Measurements from ENCODE around the gene SOX1. TPM values are rescaled to one million over a fixed set of nuclear protein-coding genes. Genes with fewer than 3 reads are reported as not detected.

SOX1 gene
- total and polyA plus RNA-seq, 11 donors, result not detected

DNA sequence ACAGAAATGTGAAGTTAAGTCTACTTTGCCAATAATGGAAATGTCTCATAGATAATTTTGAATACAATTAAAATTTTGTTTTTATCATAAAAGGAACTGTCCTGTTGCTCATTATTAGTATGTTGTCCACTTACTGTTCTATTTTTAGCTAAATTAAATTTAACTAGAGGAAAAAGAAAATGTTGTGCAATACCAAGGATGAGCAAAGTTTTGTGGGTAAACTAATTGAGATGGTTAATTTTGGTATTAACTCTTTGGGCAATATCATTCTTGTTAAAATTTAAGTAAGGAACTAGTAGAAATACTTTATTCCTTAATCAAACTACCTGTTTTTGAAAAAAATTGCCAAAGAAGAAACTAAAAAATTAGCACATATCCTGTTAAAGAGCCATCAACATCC is 43.5 kb downstream of the SOX1 start:
- DNase-seq (no peak), ATAC-seq (no peak)
- Histone ChIP-seq H3K27me3 (peaks cover 18 to 90% (median 55%) of the 10 kb centered on the region in 9 donors), H3K4me3 (no peak overlapping the region), H3K4me1 (peaks cover 0 to 13% (median 0%) of the 10 kb centered on the region in 12 donors), H3K36me3 (no peaks in the 10 kb centered on the region), H3K27ac (no peak overlapping the region), H3K9me3 (no peaks in the 10 kb centered on the region)
- TF ChIP-seq POLR2A (IDR thresholded peaks at IDR 0.05), result no peak
- TF ChIP-seq, protein P1, sequence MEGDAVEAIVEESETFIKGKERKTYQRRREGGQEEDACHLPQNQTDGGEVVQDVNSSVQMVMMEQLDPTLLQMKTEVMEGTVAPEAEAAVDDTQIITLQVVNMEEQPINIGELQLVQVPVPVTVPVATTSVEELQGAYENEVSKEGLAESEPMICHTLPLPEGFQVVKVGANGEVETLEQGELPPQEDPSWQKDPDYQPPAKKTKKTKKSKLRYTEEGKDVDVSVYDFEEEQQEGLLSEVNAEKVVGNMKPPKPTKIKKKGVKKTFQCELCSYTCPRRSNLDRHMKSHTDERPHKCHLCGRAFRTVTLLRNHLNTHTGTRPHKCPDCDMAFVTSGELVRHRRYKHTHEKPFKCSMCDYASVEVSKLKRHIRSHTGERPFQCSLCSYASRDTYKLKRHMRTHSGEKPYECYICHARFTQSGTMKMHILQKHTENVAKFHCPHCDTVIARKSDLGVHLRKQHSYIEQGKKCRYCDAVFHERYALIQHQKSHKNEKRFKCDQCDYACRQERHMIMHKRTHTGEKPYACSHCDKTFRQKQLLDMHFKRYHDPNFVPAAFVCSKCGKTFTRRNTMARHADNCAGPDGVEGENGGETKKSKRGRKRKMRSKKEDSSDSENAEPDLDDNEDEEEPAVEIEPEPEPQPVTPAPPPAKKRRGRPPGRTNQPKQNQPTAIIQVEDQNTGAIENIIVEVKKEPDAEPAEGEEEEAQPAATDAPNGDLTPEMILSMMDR (IDR thresholded peaks at IDR 0.05), result no peak
- intact Hi-C loops (cut with DNase I), result no loop called here

DNA sequence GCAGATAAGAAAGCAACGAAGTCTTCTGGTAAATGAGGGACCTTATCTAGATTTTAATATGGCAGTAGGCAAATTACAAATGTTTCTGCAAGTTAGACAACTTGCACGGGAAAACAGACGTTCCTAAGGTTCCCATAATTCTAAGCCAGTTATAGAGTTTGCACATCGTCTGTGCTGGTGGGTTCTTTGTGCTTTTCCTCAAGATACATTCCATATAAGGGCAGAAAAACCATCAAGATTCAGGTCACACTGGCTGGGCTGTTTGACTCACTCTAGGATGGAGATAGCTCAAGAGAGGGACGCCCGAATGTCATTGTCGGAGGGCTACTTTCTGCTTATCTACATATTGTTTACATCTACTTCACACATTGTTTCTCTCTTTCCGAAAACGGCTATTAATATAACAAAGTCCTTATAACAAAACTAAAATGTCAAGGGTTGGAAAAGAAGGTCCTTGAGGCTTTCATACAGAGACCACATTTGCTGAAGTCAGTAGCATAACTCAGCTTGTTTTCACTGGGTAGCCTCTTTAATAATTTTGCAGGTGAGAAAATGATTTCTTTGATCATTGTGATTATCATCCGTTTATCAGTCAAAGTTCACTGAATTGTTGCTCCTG is 44.4 kb downstream of the SOX1 start:
- Histone ChIP-seq H3K36me3 (no peaks in the 10 kb centered on the region), H3K4me3 (no peak overlapping the region), H3K4me1 (peaks cover 0 to 5% (median 0%) of the 10 kb centered on the region in 12 donors), H3K9me3 (no peaks in the 10 kb centered on the region), H3K27me3 (peaks cover 15 to 82% (median 49%) of the 10 kb centered on the region in 9 donors), H3K27ac (no peak overlapping the region)
- intact Hi-C loops (cut with DNase I), result no loop called here
- DNase-seq, result no peak
- no peak for ATAC-seq
- TF ChIP-seq POLR2A (IDR thresholded peaks at IDR 0.05), result no peak
- TF ChIP-seq, protein P1 (IDR thresholded peaks at IDR 0.05), result no peak
- WGBS, 4 donors, result 51 to 60% (median 55%) methylated on average over 10 of the region's 10 CpGs

DNA sequence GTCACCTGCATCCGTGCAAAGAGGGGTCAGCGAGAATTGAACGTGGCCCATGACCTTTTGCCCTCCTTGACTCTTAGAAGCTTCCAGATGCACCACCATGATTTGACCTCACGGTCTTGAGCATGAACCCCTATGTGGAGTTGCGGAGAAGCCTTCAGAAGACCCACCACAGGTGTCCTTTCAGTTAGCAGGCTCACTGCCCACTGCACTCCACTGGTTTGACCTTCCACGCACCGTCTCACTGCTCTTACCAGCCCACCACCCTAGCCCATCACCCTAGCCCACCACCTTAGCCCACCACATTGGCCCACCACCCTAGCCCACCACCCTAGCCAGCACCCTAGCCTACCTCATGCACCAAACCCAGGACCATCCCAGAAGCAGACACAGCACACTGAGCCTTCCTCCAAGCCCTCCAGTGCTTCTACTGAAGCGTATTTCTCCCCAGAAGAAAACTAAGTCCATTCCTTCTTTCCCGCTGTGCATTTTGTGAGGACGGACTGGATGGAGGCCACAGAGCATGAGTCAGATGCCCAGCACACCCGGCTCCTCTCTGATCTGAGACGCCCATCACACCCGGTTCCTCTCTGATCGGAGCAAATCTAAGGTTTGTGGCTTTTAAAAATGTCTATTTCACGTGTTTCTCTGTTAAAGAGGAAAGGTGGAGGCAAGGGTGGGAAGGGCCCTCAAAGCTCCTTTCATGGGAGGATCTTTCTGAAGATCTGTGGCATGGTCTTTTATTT is 45.8 kb downstream of the SOX1 start:
- TF ChIP-seq, protein P1 (IDR thresholded peaks at IDR 0.05), result no peak
- no peak for TF ChIP-seq POLR2A (IDR thresholded peaks at IDR 0.05)
- intact Hi-C loops (cut with DNase I), result no loop called here
- Histone ChIP-seq H3K27ac (no peak overlapping the region), H3K9me3 (no peaks in the 10 kb centered on the region), H3K36me3 (no peaks in the 10 kb centered on the region), H3K27me3 (peaks cover 8 to 82% (median 36%) of the 10 kb centered on the region in 9 donors), H3K4me3 (no peak overlapping the region), H3K4me1 (no peaks in the 10 kb centered on the region)
- DNase-seq, result no peak
- WGBS, 4 donors, result 84 to 85% (median 84%) methylated on average over 15 of the region's 15 CpGs
- ATAC-seq, result no peak

DNA sequence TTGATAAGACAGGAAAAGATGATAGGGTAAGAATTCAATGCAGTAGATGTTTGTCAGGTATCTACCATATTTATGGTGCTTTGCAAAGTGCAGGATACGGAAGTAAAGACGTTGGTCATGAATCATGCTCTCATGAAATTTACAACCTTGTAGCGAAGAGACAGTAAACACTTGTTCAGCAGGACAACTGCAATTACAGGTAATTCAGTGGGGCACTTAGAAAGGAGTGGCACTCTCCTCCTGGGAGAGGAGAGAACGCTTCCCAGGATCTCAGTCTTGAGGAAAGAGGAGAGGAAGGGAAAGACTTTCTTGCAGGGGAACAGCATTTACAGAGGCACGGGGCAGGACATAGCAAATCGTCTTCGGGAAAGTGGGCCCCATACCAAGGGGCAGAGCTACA is 46.4 kb downstream of the SOX1 start:
- TF ChIP-seq POLR2A (IDR thresholded peaks at IDR 0.05), result no peak
- TF ChIP-seq, protein P1 (IDR thresholded peaks at IDR 0.05), result no peak
- ATAC-seq (no peak), DNase-seq (no peak)
- Histone ChIP-seq H3K27ac (no peak overlapping the region), H3K4me1 (no peaks in the 10 kb centered on the region), H3K27me3 (peaks cover 7 to 82% (median 33%) of the 10 kb centered on the region in 9 donors), H3K4me3 (no peak overlapping the region), H3K36me3 (no peaks in the 10 kb centered on the region), H3K9me3 (no peaks in the 10 kb centered on the region)
- intact Hi-C loops (cut with DNase I), result no loop called here
- WGBS, 4 donors, result 77 to 85% (median 82%) methylated on average over 7 of the region's 7 CpGs

All from heart left ventricle (tissue), 16 donors.